BE2C (cell line): Measurements from ENCODE around the gene GTSE1.

Source experiments
- DNase-seq: peaks from one replicate; pipeline ENCODE4 v3.0.0-alpha.2; 2020
- H3K27me3 ChIP-seq: fragments of 250-450 bp; sonication (Bioruptor Pico); 2 replicates; pipeline ENCODE4 v1.5.1; 2020; ENCODE audit warnings: mild to moderate bottlenecking
- H3K36me3 ChIP-seq: fragments of 250-450 bp; sonication (Bioruptor Pico); 2 replicates; pipeline ENCODE4 v1.5.1; 2020; ENCODE audit warnings: mild to moderate bottlenecking
- H3K4me1 ChIP-seq: fragments of 250-450 bp; sonication (Bioruptor Pico); 2 replicates; pipeline ENCODE4 v1.5.1; 2020
- H3K4me3 ChIP-seq: 2 replicates; pipeline ENCODE4 v1.5.1; 2011; ENCODE audit warnings: low read depth, low read length
- H3K9me3 ChIP-seq: fragments of 250-450 bp; sonication (Bioruptor Pico); 2 replicates; pipeline ENCODE4 v1.5.1; 2020
- TF ChIP-seq, protein P1 (sequence below): IDR thresholded peaks from 2 replicates; pipeline ENCODE4 v1.5.1; 2012; ENCODE audit warnings: mild to moderate bottlenecking, low read depth, low read length

GTSE1 gene

DNA sequence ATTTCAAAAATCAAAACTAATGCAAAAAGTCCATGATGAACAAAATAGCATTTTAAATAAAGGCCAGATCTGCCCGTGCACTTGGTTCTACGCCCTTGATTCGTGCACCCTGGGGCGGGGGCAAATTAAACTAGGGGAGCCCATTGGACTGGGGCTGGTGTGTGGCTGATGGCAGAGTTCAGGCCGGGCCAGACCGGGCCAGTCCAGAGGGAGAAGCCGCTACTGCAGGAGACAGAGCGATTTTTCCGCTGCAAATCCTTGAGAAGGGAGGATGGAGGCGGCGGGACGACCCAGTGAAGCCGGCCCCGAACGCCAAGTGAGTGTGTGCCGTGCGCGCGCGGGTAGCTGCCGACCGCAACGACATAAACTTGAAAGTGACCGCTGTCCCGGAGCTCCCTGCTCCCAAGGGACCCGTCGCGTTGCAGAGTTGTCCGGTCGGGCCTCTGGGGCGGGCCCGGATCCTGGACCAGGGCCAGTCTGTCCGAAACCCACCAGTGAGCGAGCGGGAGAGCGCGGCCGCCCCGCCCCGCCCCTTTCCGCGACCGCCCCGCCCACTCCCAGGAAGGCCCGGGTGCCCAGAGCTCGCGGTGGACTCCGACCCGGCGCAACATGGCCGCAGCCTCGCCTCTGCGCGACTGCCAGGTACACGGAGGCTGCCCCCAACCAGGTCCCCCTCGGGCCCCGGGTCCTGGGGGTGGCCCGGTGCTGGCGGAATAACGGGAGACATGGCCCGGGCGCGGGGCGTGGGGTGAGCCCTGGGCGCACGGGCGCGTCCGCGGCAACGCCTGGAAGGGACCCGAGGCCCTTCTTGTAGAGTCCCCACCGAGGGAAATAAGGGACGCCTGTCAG, 29.0 kb upstream of the GTSE1 start, which contains the start of gene TTC38:
Gene TTC38, plus strand, starts transcription at position 578 of the 849 bp plus-strand sequence. Its CDS starts 32 bp downstream, at position 610.
- Histone ChIP-seq H3K36me3 (peaks cover 8% of the 10 kb centered on the region; the same call in 1 of the 2 replicates), H3K4me3 (peak within 1 kb of the TSS; percentile 79), H3K9me3 (no peaks in the 10 kb centered on the region), H3K4me1 (no peaks in the 10 kb centered on the region), H3K27me3 (no peaks in the 10 kb centered on the region)
- DNase-seq = peak; percentile 92
- TF ChIP-seq, protein P1, sequence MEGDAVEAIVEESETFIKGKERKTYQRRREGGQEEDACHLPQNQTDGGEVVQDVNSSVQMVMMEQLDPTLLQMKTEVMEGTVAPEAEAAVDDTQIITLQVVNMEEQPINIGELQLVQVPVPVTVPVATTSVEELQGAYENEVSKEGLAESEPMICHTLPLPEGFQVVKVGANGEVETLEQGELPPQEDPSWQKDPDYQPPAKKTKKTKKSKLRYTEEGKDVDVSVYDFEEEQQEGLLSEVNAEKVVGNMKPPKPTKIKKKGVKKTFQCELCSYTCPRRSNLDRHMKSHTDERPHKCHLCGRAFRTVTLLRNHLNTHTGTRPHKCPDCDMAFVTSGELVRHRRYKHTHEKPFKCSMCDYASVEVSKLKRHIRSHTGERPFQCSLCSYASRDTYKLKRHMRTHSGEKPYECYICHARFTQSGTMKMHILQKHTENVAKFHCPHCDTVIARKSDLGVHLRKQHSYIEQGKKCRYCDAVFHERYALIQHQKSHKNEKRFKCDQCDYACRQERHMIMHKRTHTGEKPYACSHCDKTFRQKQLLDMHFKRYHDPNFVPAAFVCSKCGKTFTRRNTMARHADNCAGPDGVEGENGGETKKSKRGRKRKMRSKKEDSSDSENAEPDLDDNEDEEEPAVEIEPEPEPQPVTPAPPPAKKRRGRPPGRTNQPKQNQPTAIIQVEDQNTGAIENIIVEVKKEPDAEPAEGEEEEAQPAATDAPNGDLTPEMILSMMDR = no peak

DNA sequence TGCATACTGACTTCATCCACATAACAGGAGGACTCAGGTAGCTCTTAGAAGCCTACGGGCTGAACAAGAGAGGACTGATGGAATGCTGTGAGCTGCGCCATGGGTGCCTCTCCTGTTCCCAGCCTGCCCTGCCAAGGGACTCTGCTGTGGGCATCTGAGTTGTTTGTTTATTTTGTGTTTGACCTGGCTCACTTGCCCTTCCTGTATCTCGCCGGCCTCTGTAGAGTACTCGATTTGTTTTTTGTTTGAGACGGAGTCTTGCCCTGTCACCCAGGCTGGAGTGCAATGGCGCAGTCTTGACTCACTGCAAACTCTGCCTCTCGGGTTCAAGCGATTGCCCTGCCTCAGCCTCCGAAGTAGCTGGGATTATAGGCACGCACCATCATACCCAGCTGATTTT, 27.1 kb upstream of the GTSE1 start:
- Histone ChIP-seq H3K36me3 (peaks cover 8% of the 10 kb centered on the region), H3K27me3 (no peaks in the 10 kb centered on the region), H3K9me3 (no peaks in the 10 kb centered on the region), H3K4me3 (no peak overlapping the region), H3K4me1 (no peaks in the 10 kb centered on the region)
- TF ChIP-seq, protein P1 = no peak
- DNase-seq = no peak

DNA sequence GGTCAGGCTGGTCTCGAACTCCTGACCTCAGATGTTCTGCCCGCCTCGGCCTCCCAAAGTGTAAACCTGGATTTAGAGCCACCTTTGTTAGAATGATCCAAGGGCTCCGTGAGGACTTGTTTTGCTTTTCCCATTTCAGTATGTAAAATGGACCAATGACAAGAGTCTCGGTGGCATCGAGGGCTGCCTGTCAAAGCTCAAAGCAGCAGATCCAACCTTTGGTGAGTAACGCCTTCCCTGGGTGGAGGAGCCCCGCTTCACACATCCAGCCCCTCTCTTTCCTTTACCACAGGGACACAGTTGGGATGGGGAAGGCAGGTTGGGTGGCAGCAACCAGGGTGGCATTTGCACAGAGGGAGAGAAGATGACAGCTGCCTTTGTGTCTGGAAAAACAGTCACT, 24.5 kb upstream of the GTSE1 start:
- Histone ChIP-seq H3K9me3 (no peaks in the 10 kb centered on the region), H3K4me1 (no peaks in the 10 kb centered on the region), H3K27me3 (no peaks in the 10 kb centered on the region), H3K4me3 (no peak overlapping the region), H3K36me3 (peaks cover 22% of the 10 kb centered on the region)
- DNase-seq = no peak
- TF ChIP-seq, protein P1 = no peak

DNA sequence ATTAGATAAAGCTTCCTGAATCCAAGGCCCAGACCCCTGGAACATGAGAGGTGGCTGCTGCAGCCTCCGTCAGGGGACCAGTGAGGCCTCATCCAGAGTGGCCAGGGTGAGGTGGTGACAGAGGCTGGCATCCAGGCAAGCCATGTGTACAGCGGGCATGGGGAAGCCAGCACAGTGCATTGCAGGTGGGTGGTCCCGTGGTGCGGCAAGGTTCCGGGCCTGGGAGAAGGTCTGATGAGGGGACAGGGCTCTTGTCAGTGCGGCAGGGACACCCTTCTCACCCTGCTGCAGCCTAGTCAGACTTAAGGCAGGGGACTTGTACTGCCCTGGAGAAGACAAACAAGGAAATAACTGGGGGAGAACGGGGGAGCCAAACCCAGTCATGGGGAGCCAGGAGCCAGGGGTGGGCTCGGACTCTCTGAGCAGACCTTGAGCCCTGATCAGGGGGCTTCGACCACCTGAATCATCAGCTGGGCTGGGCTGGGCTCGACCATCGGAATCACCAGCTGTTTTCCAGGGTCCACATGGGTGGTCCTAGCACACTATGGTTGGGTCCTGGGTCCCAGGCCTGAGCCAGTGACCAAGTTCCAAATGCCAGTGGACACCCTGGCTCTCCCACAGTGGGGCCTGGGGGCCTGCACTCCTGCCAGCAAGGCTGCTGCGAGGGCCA, 23.8 kb upstream of the GTSE1 start:
- Histone ChIP-seq H3K27me3 (no peaks in the 10 kb centered on the region), H3K4me1 (no peaks in the 10 kb centered on the region), H3K4me3 (no peak overlapping the region), H3K36me3 (peaks cover 22% of the 10 kb centered on the region), H3K9me3 (no peaks in the 10 kb centered on the region)
- TF ChIP-seq, protein P1 = no peak
- no peak for DNase-seq

DNA sequence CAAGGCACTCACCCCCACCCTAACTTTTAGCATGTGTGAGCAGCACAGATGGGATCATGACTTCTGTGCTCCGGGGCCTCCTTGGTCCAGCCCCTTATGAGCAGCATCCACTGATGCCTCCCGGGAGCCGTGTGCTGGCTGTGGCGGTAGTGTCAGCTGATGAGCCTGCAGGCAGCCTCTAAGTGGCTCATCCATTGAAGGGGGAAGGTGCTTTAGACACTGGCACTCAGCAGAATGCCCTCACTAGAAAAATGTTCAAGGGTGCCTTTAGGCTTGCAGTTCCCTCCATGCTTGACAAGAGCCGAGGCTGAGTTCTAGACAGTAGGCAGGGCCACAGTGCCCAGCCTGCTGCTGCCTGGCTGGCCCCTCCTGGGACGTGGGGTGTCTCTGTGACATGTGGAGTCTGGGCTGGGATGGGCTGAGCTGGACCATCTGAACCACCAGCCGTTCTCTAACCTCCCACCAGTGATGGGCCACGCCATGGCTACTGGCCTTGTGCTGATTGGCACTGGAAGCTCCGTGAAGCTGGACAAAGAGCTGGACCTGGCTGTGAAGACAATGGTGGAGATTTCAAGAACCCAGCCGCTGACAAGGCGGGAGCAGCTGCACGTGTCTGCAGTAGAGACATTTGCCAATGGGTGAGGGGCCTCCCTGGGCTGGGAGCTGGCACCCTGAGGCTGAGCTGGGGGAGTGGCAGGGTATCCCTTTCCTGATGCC, 23.1 kb upstream of the GTSE1 start:
- no peaks in the 10 kb centered on the region for H3K27me3 ChIP-seq
- H3K36me3 ChIP-seq = peaks cover 19% of the 10 kb centered on the region
- TF ChIP-seq, protein P1 = no peak
- DNase-seq = no peak
- no peaks in the 10 kb centered on the region for H3K9me3 ChIP-seq
- H3K4me3 ChIP-seq = no peak overlapping the region
- H3K4me1 ChIP-seq = no peaks in the 10 kb centered on the region
